Stimulated activated CD8-positive, alpha-beta memory T cell treated with anti-CD3 and anti-CD28 coated beads, Interleukin-7, amount 100 ng/mL, for 4 hours (primary cell): ENCODE data around the gene ATAD3A.
"Not testable (repeated sequence)": the region's sequence is repeated elsewhere in the genome, so short reads cannot be mapped to it uniquely, and the experiment has no call there.

Experiments
- DNase-seq, 2 donors: peaks; one replicate each; pipeline ENCODE4 v3.0.0-alpha.2; 2020; ENCODE audit warnings: low read depth in 2 of 2

ATAD3A gene

DNA sequence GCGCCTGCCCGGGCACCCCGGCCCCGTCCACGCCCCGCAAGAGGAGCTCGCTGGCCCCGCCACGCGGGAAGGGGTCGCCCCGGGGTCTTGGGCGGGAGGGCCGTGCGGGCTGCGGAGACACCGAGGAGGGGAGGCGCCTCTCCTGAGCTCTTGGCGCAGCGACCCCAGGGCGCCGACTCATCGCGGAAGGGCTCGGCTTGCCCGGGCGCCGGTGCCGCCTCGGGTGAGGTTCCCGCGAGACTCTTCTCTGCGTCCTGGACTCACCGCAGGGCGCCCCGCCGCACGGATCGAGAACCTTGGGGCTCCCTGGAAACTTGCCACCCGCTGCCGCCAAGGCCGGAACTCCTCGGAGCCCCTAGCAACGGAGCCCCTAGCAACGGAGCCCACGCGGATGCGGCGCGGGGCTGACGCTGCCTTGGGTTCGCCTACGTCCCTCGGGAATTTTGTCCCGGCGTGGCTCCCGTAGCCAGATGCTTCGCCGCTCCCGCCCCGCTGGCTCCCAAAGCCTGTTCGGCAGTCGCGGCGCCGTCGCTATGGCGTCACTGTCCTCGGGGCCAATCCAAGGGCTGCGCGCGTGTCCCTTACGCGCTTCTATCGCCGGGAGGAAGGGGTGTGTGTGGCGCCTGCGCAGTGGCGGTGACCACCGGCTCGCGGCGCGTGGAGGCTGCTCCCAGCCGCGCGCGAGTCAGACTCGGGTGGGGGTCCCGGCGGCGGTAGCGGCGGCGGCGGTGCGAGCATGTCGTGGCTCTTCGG is at the start of gene ATAD3A:
Gene ATAD3A (plus strand): TSS at position 630 of the 753 bp plus-strand sequence. CDS start 107 bp downstream, at position 737.
- peak; percentile 91 to 97 for DNase-seq

DNA sequence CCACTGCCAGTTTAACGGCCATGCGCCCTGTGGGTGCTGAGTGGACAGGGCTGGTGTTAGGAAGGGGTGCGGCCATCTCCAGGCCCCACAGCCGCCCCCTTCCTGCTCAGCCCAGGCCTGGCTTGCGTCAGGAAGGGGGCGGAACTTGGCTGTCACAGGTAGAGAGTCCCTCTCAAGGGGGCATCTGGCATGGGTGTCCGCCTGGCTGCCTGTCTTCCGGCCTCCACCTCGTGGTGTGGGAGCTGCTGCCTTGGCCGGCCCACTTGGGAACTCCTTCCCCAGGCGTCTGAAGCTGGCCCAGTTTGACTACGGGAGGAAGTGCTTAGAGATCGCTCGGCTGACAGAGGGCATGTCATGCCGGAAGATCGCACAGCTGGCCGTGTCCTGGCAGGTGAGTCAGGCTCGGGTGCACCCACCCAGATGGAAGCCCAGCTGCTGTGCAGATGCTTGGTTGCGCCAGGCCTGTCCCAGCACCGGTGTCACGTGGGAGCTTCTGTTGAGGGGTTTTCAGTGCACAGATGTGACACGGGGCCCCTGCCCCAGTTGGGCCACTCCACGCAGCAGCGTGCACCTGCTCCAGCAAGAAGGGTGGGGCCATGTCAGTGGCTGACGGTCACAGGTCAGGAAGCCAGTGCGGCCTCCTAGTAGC is 49.5 kb upstream of the ATAD3A start:
- DNase-seq = no peak

DNA sequence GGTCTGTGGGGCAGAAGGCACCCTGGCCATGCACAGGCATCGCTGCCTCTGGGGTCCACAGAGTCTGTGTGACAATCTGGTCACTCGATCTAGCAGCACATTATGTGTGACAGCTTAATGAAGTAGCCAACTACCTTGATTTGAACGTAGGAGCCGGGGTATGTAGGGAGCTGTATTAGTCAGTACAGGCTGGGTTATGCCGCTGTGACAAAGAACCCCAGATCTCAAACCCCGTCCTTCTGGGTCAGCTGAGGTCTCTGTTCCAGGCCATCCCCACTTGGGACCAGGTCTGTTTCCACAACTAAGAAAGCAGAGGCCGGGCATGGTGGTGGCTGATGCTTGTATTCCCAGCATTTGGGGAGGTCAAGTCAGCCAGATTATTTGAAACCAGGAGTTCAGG is 48.6 kb upstream of the ATAD3A start:
- DNase-seq = no peak

DNA sequence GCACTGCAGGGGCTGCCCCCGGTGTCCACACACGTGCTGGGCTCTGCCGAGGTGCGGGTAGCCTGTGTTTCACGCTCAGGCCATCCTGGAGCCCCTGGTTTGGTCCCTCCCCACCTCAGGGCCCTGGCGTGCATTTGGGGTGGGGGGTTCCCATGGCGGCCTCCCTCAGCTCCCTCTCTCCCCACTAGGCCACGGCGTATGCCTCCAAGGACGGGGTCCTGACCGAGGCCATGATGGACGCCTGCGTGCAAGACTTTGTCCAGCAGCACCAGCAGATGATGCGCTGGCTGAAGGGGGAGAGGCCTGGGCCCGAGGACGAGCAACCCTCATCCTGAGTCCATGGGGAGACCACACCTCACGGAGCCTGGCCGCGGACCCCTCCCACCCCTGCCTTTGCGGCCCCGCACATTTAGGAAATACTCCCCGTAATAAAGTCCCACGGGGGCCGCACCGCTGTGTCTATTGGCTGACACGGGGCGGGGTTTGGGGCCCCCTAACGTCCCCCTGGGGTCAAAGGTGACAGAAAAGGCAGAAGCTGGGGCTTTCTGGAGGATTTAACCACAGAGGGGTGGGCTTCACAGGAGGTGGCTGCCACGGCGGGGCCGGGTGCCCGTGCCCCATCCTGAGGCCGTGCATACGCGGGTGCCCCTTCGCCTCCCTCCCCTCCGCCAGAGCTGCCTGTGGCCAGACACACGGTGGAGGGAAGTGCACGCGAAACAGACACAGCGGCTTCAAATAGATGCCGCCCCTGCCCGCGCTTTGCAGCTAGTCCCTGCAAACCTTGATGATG is 43.6 kb upstream of the ATAD3A start:
- not testable (repeated sequence) for DNase-seq

DNA sequence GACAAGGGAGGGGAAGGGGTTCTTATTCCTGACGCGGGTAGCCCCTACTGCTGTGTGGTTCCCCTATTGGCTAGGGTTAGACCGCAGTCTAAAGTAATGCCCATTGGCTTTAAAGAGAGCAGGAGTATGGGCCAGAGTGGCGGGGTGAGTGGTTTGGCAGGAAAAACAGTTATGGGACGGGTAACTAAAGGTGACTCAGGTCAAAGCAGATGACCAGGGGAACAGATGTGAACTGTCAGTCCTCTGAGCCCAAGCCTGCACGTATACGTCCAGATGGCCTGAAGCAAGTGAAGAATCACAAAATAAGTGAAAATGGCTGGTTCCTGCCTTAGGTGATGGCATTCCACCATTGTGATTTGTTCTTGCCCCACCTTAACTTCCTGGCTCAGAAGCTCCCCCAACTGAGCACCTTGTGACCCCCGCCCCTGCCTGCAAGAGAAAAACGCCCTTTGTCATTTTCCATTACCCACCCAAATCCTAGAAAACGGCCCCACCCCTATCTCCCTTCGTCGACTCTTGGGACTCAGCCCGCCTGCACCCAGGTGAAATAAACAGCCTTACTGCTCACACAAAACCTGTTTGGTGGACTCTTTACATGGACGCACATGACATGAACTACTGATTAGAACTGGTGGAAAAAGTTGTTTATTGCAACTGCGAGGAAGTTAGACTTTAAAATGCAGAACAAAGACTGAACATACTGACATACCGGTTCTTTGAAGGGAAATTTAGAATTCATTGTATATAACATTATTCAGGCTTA is 41.2 kb upstream of the ATAD3A start:
- no peak for DNase-seq

DNA sequence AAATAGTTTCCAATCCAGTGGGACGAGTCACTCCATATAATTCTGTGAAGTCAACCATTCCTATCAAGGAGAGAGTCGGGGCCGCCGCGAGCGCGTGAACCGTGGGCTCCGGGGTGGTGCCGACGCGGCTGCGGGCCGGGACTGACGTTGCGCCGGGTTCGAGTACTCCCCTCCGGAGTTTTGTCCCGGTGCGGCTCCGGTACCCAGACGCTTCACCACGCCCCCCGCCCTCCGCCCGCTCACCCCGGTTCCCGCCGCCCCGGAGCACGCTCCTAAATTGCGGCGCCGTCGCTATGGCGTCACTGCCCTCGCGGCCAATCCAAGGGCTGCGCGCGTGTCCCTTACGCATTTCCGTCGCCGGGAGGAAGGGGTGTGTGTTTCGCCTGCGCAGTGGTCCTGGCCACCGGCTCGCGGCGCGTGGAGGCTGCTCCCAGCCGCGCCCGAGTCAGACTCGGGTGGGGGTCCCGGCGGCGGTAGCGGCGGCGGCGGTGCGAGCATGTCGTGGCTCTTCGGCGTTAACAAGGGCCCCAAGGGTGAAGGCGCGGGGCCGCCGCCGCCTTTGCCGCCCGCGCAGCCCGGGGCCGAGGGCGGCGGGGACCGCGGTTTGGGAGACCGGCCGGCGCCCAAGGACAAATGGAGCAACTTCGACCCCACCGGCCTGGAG is 40.4 kb upstream of the ATAD3A start, which contains the start of gene ATAD3B:
Gene ATAD3B (plus strand): TSS at position 377 of the 664 bp plus-strand sequence. CDS start 120 bp downstream, at position 497.
- DNase-seq = peak; percentile 86 to 93

DNA sequence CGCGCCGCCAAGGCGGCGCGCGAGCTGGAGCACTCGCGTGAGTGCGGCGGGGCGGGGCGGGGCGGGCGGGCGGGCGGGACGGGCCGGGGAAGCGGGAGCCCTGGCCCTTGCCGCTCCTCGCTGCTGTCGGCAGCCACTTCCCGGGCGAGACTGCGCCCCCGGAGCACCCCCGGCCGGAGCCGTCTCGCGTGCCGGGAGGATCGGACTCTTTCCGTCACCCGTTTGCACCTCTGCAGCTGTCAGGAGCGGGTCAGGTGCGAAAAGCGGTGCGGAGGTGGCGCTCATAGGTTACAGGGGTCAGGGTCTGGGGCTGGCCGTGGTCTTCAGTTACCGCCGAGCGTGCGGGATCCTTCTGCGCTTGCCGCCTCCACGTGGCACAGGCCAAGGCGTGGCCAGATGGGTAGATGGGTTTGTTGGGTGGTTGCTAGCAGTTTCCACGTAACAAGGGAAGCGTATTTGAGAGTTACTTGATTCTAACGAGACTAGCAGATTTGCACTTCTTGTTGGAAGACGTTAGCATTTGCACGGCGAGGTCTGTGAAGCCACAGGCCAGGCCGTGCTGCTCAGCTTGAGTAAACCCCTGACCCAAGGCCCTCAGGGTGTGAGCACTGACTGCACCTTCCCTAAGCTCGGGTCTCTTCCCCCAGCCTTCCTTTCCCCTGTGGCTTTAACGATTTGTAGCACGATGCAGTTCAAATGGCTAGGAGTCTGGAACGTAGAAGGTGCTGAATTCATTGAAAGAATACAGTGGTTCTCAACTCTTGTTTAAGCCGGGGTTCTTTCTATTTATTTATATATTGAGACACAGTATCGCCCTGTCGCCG is 39.7 kb upstream of the ATAD3A start:
- not testable (repeated sequence) for DNase-seq

DNA sequence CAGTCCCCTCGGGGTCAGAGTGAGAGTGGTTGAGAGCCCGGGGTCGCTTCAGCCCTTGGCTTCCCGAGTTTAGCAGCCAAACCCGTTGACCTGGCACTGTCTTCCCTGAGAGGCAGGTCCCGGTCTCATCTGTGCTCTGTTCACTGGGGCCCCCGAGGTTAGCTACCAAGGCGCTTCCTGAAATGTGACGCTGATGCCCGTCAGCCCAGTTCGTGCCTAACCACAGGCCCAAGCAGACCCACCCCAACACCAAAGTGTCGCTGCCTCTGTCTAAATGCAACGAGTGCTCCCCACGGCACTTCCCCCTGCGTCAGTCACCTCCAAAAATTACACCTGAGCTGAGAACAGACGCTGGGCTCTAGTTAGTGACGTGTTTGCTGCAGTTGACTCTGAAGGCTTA is 36.0 kb upstream of the ATAD3A start:
- DNase-seq = not testable (repeated sequence)

DNA sequence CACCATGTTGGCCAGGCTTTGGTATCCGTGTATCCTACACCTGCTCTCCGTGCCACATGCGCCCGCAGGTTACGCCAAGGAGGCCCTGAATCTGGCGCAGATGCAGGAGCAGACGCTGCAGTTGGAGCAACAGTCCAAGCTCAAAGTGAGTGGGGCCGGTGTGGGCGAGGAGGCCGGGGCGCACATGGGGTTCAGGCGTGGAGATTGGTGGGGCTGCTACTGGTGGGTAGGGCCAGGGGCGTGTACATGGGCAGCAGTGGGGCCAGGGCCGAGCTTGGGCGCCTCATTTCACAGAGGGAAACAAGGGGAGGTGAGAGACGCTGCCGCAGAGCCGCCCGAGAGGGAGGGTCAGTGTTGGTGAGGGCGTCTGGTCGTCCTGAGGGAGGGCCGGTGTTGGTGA is 34.8 kb upstream of the ATAD3A start:
- no peak for DNase-seq

DNA sequence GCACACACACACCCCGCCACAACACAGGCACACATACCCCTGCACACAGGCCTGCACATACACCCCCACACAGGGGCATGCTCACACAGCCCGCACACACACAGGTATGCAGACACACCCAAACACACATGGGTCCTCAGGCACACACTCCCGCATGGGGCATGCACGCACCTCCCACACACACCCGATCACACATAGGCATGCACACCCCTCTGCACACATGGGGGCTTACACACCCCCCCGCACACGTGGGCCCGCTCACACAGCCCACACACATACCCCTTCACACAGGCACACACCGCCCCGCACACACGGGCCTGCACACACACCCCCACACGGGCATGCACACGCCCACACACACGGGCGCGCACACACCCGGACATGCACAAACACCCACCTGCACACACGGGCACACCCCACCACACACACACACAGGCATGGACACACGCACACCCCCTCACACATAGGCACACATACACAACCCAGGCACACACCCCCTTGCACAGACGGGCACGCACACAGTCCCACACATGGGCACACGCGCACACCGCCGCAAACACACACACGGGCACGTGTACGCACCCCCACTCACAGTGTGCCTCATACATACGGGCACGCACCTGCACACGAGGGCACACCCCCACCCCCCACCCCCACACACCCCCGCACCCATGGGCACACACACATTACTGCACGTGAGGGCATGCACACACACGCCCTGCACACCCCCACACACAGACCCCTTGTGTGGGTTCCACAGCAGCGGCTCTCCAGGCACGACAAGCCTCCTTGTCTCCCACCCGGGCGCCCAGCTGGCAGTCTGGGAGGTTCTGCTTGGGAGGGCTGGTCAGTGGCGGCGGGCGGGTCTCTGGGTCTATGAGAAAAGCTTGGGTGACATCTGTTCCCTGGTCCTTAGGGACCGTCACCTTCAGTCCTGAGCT is 32.1 kb upstream of the ATAD3A start:
- no peak for DNase-seq

DNA sequence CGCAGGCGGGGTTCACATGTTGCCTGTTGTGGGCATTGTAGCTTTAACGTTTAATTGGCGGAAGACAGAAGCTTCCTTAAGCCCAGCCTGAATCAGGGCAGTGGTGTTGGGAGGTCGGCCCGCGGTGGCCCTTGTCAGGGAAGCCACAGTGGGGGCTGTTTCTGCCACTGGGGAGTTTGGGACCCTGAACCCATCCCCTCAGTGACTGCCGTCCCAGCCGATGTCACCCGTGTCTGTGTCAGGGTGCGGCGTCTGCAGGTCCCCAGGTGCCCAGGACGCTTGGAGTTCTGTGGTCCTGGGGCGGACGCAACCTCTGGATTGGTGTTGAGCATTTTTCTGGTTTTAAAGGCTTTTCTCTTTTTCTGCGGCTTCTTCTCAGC is 31.5 kb upstream of the ATAD3A start:
- DNase-seq = not testable (repeated sequence)

DNA sequence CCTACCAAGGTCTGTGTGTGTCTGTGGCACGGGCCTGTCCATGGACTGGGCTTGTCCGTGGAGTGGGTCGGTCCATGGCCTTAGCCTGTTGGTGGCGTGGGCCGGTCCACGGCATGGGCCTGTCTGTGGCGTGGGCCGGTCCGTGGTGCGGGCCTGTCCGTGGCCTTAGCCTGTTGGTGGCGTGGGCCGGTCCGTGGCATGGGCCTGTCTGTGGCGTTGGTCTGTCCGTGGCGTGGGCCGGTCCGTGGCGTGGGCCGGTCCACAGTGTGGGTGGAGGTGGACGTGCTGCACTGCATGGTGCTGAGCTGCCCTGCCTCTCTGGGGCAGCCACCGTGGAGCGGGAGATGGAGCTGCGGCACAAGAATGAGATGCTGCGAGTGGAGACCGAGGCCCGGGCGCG is 30.2 kb upstream of the ATAD3A start:
- not testable (repeated sequence) for DNase-seq

DNA sequence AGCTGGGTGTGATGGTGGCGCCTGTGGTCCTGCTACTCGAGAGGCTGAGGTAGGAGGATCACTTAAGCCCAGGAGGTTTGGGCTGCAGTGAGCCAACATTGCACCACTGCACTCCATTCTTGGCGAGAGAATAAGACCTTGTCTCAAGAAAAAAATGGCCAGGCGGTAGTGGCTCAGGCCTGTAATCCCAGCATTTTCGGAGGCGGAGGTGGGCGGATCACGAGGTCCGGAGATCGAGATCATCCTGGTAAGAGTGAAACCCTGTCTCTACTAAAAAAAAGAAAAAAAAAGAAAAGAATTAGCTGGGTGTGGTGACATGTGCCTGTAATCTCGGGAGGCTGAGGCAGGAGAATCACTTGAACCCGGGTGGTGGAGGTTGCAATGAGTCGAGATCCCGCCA is 29.1 kb upstream of the ATAD3A start:
- no peak for DNase-seq

DNA sequence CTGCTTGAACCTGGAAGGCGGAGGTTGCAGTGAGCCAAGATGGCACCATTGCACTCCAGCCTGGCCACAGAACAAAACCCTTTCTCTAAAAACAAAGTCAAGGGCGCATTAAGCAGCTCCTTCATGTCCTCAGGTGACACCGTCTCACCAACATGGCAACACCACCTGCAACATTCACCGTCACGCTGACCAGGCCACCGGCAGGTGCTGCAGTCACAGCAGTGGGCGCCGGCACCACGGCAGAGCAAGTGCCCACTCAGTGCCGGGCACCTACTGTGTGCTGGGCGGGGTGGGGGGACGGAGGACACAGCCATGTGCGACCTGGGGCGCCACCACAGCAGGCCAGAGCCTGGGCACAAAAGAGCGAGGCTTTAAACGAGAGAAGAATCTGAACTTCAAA is 28.2 kb upstream of the ATAD3A start:
- DNase-seq = no peak

DNA sequence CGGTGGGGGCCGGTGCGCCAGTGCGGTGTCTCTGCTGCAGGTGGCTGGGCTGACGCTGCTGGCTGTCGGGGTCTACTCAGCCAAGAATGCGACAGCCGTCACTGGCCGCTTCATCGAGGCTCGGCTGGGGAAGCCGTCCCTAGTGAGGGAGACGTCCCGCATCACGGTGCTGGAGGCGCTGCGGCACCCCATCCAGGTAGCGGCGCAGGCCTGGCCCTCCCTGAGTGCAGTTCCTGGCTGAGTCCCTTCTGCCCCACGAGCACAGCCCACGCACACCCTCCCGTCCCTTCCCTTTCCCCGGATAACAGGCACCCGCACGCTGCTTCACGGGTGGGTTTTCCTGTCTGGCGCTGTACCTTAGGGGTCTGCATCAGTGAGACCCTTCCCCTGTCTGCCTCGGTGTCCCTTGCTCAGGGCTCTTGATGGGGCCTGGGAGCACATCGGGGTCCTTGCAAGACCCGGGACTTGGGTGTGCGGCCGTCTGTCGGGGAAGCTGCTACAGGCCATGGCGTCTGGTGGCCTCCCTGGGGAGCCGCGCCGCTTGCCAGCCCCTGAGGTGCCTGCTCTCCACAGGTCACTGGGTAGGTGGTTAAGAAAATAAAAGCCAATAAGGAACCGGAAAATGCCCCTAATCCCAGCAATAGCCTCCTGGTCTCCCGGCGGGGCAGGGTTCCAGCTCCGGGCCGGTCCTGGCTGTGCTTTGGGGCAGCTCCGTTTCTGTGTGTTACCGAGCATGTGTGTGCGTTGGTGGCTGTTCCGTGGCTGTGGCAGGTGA is 26.8 kb upstream of the ATAD3A start:
- not testable (repeated sequence) for DNase-seq

DNA sequence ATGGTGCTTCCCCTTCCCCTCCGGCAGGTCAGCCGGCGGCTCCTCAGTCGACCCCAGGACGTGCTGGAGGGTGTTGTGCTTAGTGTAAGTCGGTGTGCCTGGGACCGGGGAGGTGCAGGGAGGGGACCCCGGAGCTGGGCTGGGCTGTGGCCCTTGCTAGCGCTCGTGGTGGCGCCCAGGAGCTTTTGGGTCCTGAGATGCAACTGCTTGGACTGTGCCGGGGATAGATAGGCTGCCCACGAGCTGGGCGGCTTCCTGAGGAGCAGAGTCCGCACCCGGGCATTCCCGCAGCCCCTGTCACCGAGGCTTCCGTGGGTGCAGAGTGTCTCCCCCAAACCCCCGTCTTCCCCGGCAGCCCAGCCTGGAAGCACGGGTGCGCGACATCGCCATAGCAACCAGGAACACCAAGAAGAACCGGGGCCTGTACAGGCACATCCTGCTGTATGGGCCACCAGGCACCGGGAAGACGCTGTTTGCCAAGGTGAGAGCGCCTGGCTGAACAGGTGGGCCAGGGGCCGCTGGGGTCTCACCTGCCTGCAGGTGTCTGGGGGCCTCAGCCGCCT is 26.1 kb upstream of the ATAD3A start:
- DNase-seq = not testable (repeated sequence)

DNA sequence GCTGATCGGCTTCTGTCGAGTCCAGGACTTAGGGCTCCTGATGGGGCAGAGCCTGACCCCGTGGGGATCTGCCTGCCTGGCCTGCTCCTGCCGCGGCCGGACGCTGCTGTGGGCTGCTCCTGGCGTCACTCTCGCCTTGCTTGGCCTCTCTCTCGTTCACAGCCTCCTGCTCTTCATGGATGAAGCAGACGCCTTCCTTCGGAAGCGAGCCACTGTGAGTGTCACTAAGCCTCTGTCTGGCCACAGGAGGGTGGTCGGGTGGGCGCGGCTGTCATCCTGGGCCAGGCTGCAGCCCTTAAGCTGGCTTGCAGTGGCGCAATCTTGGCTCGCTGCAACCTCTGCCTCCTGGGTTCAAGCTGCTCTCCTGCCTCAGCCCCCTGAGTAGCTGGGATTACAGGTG is 24.3 kb upstream of the ATAD3A start:
- DNase-seq = no peak

DNA sequence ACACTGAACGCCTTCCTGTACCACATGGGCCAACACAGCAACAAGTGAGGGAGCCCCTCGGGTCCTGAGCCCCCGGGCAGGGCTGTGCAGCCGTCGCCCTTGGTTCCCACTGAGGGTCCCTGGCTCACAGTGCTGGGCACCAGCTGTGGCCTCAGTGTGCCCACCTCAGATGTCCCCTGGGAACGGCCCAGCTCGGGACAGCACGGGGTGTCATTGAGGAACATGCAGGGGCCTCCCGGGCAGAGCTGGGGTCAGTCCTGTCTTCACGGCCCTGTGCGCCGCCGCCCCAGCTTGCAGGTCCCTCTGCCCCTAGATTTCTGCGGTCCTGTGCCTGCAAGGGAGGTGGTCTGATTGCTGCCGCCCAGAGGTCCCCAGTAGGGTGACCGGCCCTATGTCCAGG is 22.7 kb upstream of the ATAD3A start:
- DNase-seq = no peak
